Mammary epithelial cell (primary cell): ENCODE results near the gene FBXL7.

Experiments used
- EZH2 ChIP-seq: IDR thresholded peaks from 2 replicates; pipeline ENCODE4 v1.6.1; 2012; ENCODE audit warnings: low read length, inconsistent platforms, borderline replicate concordance
- TF ChIP-seq, protein P1 (sequence below), 2 donors: IDR thresholded peaks in 1 of 2; conservative IDR thresholded peaks in 1 of 2; 2 replicates each; pipeline ENCODE4 v1.5.1; 2011 to 2012; ENCODE audit warnings: inconsistent platforms in 2 of 2, low read length in 2 of 2, mild to moderate bottlenecking in 2 of 2, control low read depth in 1 of 2, low read depth in 1 of 2; ENCODE audit not compliant: insufficient read depth in 1 of 2; ENCODE audit errors: extremely low read depth in 1 of 2

DNA sequence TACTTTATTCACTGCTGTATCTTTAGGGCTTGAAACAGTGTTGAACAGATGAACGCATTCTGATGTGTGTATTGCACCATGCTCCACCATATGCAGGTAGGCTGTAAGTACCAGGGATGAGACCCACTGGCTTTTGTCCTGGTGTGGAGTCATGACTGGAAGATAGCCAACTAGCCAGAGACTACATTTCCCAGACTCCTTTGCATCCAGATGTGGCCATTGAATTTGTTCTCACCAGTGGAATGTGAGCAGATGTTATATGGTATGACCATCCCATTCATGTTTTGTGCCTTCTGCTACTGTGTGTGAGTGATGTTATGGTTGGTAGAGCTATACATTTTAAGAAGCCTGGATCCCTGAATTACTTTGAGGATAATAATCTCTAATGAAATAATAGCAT is 7.4 kb upstream of the FBXL7 start:
- TF ChIP-seq, protein P1, sequence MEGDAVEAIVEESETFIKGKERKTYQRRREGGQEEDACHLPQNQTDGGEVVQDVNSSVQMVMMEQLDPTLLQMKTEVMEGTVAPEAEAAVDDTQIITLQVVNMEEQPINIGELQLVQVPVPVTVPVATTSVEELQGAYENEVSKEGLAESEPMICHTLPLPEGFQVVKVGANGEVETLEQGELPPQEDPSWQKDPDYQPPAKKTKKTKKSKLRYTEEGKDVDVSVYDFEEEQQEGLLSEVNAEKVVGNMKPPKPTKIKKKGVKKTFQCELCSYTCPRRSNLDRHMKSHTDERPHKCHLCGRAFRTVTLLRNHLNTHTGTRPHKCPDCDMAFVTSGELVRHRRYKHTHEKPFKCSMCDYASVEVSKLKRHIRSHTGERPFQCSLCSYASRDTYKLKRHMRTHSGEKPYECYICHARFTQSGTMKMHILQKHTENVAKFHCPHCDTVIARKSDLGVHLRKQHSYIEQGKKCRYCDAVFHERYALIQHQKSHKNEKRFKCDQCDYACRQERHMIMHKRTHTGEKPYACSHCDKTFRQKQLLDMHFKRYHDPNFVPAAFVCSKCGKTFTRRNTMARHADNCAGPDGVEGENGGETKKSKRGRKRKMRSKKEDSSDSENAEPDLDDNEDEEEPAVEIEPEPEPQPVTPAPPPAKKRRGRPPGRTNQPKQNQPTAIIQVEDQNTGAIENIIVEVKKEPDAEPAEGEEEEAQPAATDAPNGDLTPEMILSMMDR (conservative IDR thresholded peaks at IDR 0.05 in 1 of 2, IDR thresholded peaks at IDR 0.05 in 1 of 2; ENCODE audit: extremely low read depth in 1 of 2, insufficient read depth in 1 of 2, low read depth in 1 of 2, low read length in 2 of 2): no peak
- no peak for TF ChIP-seq EZH2
